Ovary (tissue), 3 donors: ENCODE measurements around the gene ELSPBP1.
"Not testable (repeated sequence)": the region's sequence is repeated elsewhere in the genome, so short reads cannot be mapped to it uniquely, and the experiment has no call there.

ENCODE experiments used
- CTCF ChIP-seq, 3 donors: fragments of 450-650 bp in 2 of 3; fragments of 200-600 bp in 1 of 3; IDR thresholded peaks; one replicate each; pipeline versions ENCODE4 v1.5.1 to v1.8.0; 2016 to 2022; ENCODE audit warnings: antibody characterized with exemption in 3 of 3, mild to moderate bottlenecking in 1 of 3
- EP300 ChIP-seq: sonication (generic); formaldehyde crosslinking; IDR thresholded peaks from one replicate; pipeline ENCODE4 v1.6.1; 2017; ENCODE audit warnings: antibody characterized with exemption
- donor health status: DM: no; HTN: no; CAD: no.

- not testable (repeated sequence) for TF ChIP-seq CTCF (IDR thresholded peaks at IDR 0.05); EP300
Measured at GRCh38 chr19:48070177-48070769, 75.8 kb downstream of the ELSPBP1 start.
